Glomerular visceral epithelial cell (primary cell): ENCODE results near the gene KRTAP21-3.
"Not testable (repeated sequence)": the region's sequence is repeated elsewhere in the genome, so short reads cannot be mapped to it uniquely, and the experiment has no call there.

Experiments used
- DNase-seq: peaks from one replicate; pipeline ENCODE4 v3.0.0-alpha.2; 2016; ENCODE audit errors: extremely low spot score

KRTAP21-3 gene, protein sequence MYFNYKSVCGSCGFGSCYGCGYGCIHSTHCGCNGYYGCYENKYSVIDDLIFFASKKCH

DNA sequence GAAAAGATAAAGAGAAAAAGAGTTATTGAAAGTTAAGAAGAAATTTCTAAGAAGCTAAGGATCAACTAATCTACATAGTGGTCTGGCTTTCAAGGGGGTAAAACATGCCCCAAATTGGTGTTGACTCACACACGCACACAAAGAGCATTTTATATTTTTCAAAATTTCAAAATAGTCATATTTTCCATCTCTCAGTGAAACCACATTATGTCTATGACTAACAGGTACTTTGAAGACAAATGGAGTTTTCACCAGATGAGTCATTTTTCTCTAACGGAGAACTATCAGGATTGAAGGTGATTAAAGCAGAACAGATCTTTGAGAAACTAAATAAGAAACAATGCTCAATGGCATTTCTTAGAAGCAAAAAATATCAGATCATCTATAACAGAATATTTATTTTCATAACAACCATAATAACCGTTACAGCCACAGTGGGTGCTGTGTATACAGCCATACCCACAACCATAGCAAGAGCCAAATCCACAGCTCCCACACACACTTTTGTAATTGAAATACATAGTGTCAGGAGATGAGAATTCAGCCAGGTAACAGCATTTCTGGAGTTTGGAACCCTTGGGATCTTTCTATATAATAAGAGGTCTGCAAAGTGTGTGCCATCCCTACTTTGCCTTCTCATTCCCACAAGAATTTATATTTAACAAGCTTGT lies at the start of gene KRTAP21-3:
Gene KRTAP21-3, minus strand, starts transcription at position 539 of the 671 bp plus-strand sequence. Its CDS starts 18 bp downstream, at position 521.
- DNase-seq = no peak

DNA sequence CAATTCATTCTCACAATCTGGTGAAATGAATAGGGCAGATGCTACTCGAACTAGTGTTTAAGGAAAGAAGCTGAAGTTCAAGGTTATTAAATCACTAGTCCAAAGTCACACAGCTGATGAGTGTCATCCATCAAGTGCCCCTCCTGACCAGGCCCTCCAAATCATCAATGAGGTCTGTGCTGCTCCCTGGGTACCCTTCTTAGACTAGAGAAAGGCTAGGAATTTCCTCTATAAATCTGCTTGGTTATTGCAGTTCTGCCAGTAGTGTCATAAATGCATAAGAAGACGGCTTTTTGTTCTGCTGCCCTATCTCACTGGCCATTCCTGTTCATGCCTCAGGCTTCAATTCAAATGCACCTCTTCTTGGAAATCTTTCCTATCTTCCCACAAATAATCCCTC lies 42.2 kb upstream of the KRTAP21-3 start:
- no peak for DNase-seq

DNA sequence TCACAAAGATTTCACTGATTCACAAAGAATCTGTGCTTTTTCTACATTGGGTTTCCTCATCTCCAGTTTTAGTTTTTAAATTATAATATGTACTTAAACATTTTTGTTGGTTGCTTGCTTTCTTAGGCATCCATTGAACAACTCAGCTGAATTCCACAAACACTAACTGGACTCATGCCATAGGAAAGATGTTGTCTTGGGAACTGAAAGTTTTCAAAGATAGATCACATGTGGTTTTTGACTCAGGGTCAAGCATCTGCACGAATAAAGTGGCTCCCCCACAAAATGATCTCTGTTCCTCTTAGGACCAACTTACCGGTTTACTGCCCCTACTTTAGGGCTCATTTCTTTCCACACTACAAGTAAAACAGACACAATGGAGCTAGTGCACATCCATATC lies 39.7 kb upstream of the KRTAP21-3 start:
- no peak for DNase-seq

DNA sequence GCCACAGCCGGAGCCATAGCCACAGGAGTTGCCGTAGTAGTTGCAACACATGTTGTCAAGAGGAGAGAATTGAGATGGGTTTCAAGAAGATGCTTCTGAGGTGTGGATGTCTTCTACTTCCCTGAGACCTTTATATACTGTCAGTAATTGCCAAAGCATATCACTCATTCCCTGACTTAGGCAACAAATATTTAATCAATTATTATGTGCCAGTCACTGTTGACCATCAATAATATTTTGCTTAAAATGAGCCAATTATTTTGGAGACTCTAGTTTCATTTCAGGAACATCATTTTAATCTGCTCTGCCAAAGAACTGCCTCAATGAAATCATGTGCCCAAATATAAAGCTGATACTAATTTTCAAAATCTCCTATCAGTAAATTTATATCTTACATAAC lies 36.8 kb upstream of the KRTAP21-3 start, which contains the start of gene KRTAP21-1:
Gene KRTAP21-1, minus strand, starts transcription at position 101 of the 400 bp plus-strand sequence. Its CDS starts 50 bp downstream, at position 51.
- not testable (repeated sequence) for DNase-seq

DNA sequence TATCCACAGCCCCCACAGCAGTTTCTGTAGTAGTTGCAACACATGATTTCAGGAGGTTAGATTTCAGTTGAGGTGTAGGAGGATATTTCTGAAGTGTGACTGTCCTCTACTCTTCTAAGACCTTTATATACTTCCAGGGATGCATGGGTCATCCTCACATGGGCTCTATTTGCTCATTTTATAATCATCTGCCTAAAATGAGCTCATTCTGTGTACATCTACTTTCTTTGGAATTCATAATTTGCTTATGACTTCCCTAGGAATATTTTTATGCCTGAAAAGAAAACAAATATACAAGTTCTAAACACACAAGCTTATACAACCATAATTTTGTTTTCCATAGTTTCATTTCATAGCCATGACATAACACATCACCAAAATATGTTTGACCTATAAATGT lies 28.6 kb upstream of the KRTAP21-3 start, which contains the start of gene KRTAP21-2:
Gene KRTAP21-2, minus strand, starts transcription at position 101 of the 400 bp plus-strand sequence. Its CDS starts 57 bp downstream, at position 44.
- DNase-seq = no peak

DNA sequence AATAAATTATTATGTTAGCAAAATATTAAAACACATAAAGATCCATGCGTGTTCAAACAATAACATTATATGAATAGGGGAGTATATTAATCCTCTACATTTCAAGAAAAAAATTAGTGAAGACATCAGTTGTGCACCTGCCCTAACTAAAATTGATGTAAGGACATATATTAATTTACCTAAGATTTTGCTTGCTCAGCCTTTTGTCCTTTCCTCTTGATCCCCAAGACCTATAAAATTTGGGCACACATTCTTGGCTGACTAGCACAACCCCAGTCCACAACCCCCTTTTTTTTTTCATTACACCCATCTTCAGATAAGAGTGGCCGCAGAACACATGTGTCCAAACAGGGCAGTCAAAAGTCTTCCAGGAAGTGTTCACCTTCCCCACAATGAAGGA lies 21.9 kb upstream of the KRTAP21-3 start:
- DNase-seq = no peak

DNA sequence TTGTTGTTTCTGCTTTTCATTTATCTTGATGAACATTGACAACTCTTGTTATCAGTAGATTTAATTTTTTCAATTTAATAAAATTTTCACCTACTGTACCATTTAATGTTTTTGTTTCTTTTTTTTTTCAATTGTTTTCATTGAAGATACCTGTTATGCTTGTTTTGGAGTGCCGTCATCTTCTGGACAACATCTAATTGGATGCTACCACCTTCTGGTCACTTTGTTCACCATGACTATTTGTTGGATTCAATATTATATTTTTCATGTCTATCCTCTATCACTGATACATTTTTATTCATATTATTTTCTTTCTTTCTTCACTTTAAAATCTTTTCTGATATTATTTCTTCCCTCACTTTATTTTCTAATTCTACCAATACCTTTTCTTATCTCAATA lies 14.4 kb upstream of the KRTAP21-3 start:
- DNase-seq = no peak

DNA sequence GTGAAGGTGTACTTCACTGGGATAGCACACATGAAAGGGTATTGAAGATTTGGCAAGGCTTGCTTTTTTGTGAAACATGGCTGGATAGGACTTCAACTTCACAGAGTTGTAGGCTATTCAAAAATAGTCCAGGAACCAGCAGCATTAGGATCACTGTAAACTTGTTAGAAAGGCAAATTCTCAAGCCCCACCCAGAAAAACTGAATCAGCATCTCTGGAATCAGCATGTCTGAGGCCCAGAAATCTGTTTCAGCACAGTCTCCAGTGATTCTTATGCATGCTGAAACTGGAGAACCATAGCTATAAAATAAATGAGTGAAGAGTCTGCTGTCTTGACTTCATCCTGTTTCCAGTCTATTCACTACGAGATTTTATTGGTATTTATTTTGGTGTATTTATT lies 8.1 kb upstream of the KRTAP21-3 start:
- no peak for DNase-seq

DNA sequence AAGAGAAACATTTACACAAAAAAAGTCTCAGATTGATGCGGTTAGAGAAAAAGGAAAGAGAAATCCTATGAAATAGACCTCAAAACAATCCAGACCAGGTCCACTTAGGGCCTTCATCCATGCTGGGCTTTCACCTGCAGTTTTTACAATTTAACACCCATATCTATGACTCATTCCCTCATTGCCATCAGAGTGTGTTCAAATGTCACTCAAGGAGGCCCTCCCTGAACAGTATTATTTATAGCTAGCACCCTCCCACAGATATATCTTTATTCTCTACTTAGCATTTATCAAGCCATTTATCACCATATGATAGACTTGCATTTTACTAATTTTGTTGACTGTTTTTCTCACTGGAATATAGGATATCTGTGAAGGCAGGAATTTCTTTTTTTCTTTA lies 824 bp upstream of the KRTAP21-3 start:
- no peak for DNase-seq

DNA sequence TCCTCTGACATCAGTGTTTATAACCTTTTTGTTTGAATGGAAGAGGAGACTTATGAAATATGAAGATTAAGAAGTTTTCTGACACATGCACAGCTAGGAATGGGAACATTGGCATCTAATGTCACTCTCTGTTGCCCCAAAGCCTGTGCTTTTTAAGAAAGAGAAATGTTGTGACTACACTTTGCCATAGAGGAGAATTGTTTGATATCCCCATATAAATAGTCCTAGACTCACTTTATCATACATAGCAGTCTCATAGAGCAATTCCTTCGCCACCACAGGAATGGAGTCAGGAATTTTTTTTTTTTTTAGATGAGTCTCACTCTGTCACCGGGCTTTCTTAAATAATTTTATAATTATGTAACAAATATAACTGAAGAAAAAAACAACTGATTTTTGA lies 1.5 kb downstream of the KRTAP21-3 start:
- no peak for DNase-seq

DNA sequence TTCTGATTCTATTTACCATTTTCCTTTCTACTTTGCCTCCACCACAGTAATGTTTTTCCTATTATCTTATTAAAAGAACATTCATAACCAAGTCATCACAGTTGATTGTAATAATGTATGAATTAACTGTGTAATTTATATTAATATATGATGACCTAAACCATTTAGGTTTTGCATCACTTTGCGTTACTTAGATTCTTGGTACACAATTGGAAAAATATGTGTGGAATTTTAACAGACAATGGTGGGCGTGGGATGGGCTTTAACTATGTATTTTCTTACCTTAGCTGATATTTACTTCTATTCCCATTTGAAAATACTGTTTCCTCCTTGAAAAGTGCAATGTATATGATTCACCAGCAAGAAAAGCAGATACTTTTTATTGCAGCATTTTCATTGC lies 3.6 kb downstream of the KRTAP21-3 start:
- no peak for DNase-seq

DNA sequence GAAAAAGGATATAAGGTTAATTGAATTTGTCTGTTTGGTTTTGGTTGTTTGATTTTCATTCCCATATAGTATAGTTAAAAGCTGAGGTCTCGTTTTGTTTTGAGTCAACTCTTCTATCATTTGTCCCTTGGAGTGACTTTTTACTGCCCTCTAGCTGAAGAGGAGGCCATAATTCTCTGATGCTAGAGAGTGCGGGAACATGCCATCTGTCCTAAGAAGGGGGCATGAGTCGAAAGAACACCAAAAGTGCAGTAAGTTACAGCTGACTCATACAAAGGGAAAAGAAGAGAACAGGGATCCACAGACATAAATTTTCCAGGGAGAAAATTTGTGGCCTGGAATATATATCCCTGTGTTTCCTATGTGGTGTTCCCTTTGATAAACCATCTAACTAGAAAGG lies 4.1 kb downstream of the KRTAP21-3 start:
- no peak for DNase-seq

DNA sequence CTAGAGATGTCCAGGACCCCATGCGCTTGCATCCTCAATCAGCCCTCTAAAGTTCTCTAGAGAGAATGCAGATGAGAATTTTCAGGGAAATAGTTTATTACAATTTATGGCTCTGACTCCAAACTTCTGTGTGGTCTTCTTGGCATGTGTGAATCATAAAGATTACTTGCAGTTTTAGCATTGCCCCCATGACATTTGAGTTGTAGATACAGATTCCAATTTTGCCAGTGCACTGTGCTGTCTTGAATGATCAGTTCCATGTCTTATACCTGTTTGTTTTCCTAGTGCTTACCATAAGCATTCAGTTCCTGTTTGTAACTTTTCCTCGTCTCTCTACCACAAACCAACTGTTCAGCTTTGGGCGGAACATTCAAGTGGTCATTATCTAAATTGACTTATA lies 4.8 kb downstream of the KRTAP21-3 start:
- DNase-seq = no peak

DNA sequence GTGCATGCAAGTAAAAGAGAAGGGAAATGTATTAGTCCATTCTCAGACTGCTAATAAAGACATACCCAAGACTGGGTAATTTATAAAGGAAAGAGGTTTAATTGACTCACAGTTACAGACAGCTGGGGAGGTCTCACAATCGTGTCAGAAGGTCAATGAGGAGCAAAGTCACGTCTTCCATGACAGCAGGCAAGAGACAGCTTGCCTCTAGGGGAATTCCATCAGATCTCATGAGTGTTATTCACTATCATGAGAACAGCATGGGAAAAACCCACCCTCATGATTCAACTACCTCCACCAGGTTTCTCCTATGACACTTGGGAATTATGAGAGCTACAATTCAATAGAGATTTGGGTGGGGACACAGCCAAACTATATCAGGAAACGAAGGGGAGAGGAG lies 8.1 kb downstream of the KRTAP21-3 start:
- DNase-seq = no peak

DNA sequence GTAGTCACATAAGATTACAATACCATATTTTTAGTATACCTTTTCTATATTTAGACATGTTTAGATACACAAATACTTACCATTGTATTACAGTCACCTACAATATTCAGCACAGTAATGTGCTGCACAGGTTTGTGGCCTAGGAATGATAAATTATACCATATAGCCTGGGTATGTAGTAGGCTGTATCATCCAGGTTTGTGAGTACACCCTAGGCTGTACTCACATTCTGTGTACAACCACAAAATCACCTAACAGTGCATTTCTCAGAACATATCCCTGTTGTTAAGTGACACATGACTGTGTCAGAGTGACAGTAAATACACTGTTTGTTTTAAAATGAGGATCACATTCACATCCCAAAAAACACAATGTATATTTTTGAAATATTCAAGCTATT lies 11.2 kb downstream of the KRTAP21-3 start:
- DNase-seq = no peak

DNA sequence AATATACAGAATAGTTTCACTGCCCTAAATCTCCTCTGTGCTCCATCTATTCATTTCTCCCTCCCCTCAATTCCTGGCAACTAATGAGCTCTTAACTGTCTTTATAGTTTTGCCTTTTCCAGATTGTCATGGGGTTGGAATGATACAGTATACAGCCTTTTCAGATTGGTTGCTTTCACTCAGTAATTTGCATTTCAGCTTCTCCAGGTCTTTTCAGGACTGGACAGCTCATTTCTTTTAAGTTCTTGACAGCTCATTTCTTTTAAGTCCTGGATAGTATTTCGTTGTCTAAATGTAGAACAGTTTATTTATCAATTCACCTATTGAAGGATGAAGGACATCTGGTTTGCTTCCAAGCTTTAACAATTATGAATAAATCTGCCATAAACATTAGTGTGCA lies 22.6 kb downstream of the KRTAP21-3 start:
- no peak for DNase-seq

DNA sequence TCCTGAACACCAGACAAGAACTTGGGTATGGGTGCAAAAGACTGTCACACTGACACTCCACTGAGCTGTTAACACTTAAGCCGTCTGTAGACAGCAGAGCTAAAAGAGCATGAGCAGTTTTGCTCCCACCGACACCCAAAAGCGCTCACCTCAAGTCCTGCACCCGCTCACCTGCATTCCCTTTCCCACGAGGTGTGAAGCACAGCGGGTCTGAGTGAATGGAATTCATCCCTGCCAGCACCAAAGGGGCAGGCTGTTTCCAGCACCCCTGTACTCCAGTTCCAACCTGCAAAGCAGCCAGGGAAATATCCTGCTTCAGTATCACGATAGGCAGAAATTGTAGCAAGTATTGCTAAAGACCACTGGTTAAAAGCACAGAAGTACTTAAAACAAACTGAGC lies 28.8 kb downstream of the KRTAP21-3 start:
- no peak for DNase-seq

DNA sequence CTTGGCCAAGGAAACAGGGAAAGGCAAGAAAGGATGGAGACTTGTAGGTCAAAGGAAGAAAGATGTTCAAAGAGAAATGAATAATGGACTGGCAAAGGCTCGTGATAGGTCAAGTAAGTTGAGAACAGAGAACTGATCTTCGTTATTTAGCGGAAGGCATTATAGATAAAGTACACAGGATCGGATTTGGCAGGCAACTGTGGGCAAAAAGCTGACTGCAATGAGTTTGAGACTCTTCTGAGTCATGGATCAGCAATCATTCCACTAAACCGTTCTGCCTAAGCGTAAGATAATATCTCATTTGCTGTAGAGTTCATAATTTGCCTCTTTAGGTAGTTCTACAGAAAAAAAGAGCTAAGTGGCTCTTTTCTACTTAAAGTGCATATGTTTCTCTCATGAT lies 34.1 kb downstream of the KRTAP21-3 start:
- no peak for DNase-seq

DNA sequence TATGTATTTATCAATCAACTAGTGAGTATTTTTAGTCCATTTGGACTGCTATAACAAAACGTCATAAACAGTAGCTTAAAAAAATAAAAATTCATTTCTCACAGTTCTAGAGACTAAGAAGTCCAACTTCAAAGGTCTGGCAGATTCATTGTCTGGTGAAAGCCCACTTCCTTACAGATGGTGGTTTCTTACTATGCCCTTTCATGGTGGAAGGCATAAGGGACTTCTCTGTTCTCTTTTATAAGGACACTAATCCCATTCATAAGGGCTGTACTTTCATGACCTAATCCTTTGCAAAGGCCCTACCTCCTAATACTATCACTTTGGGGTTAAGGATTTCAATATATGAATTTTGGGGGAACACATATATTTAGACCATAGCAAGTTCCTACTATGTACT lies 38.0 kb downstream of the KRTAP21-3 start:
- DNase-seq = no peak

DNA sequence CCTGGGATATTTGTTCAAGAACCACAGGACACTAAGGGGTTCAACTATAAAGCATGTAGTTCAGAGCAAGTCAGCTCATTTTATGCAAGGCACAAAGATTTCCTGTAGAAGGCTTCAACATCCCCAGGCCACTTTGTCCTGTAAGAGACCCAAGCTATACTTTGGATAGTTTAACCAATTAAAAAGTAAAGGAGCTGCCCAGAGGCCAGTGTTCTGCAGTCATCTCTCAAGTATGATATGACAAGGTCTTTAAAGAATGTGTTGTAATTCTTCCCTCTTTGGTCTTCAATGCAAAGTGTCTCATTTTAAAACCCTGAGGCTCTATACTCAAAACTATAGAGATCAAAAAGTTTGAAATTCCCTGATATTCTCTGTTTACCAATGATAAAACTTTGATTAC lies 41.8 kb downstream of the KRTAP21-3 start:
- no peak for DNase-seq

DNA sequence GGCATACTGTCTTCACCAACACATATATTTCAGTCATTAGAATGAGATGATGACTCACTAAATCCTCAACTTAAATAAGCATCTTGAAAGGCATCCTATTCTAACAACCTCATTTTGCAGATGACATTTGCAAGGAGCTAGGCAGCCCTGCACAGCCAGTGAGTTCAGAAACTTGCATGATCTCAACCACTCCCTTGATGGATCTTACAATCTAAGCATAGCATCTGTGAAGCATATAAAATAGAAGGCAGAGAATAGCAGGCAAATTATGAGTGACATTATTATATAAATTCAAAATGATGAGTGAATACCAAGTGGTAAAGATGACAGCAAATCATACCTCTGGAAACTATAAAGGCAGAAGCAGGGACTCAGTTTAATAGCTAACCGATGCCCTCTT lies 44.3 kb downstream of the KRTAP21-3 start:
- DNase-seq = no peak

DNA sequence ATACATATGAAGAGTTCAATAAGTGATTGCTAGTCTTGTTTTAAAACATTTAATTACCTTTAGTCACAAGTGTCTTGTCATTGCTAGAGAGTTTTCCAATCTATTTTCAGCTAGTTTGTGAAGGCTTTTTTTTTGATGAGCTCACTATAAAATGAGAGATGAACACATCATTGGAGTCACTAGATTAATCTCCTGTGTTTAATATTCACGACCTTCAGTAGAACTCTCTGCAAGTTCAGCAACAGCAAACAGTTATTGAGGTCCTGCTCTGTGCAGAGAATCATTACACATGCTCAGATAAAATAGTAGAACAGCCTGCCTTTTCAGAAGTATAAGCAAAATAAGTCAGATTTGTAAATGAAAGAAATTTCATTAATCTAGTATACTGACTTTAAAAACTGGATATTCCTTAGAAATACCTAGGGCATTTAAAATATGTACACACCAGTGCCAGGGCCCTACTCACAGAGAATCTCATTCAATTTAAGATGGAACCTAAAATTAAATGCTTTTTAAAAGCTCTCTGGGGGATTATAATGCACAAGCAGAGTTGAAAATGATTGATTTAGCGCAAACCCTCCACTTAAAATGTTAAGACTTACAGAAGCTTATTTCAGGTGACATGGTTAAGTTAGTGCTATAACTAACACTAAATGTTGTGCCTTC lies 45.5 kb downstream of the KRTAP21-3 start:
- no peak for DNase-seq

DNA sequence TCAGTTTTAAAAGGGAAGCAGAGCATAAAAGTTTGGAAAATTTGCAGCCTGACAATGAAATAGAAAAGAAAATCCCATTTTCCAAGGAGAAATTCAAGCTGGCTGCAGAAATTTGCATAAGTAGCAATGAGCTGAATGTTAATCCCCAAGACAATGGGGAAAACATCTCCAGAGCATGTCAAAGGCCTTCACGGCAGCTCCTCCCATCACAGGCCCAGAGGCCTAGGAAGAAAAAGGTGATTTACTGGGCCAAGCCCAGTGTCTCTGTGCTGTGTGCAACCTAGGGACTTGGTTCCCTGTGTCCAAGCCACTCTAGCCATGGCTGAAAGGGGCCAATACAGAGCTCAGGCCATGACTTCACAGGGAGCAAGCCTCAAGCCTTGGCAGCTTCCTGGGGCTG lies 49.8 kb downstream of the KRTAP21-3 start:
- DNase-seq = no peak
